Activated naive CD8-positive, alpha-beta T cell treated with anti-CD3 and anti-CD28 coated beads, Interleukin-2, amount 10 ng/mL, durations not matched to agents 7 days and 5 days (primary cell): ENCODE data around the gene MKI67. TPM values are rescaled to one million over a fixed set of nuclear protein-coding genes. Genes with fewer than 3 reads are reported as not detected.

Experiments used
- ATAC-seq: fragments of 150-1000 bp; cut with Tn5 transposase; one replicate; pipeline ENCODE4 v1.10.0; 2021; ENCODE audit warnings: low read depth, moderate library complexity
- POLR2A ChIA-PET: fragments of 350-600 bp; sonication (Branson Sonifier 250); formaldehyde crosslinking; loops from one replicate; lab custom pipeline; 2021; ENCODE audit warnings: antibody characterized with exemption; lab: Charles Lee
- DNase-seq: peaks from one replicate; pipeline ENCODE4 v3.0.0; 2021
- H3K27ac Mint-ChIP-seq: one replicate; pipeline ENCODE4 v1.8.0; 2022; ENCODE audit warnings: mild to moderate bottlenecking, mixed read lengths
- H3K27me3 Mint-ChIP-seq: one replicate; pipeline ENCODE4 v1.8.0; 2022; ENCODE audit warnings: mild to moderate bottlenecking, moderate library complexity, mixed read lengths
- H3K36me3 Mint-ChIP-seq: one replicate; pipeline ENCODE4 v1.8.0; 2021; ENCODE audit warnings: mild to moderate bottlenecking, mixed read lengths
- H3K4me1 Mint-ChIP-seq: one replicate; pipeline ENCODE4 v1.8.0; 2021; ENCODE audit warnings: mixed read lengths
- H3K4me3 Mint-ChIP-seq: one replicate; pipeline ENCODE4 v1.8.0; 2022; ENCODE audit warnings: mild to moderate bottlenecking, moderate library complexity, mixed read lengths
- H3K9me3 Mint-ChIP-seq: one replicate; pipeline ENCODE4 v1.8.0; 2021; ENCODE audit warnings: mixed read lengths
- total RNA-seq, 2 experiments: library from RNA; stranded (reverse); gene quantifications; one replicate each; pipeline ENCODE4 v1.2.3, GENCODE V29; 2021

Gene MKI67
- total RNA-seq, 2 experiments from 2014 or later = 256 to 280 TPM

- Mint-ChIP-seq H3K4me1 (peaks cover 21% of the 10 kb centered on the region), H3K9me3 (no peaks in the 10 kb centered on the region), H3K36me3 (peaks cover 1% of the 10 kb centered on the region), H3K4me3 (no peak overlapping the region), H3K27ac (no peak overlapping the region), H3K27me3 (peaks cover 25% of the 10 kb centered on the region)
- POLR2A ChIA-PET = no interaction called here
- DNase-seq (no peak), ATAC-seq (no peak)
Observed at GRCh38 chr10:128158021-128158795, 32.0 kb upstream of the MKI67 start.

GRCh38 chr10:128156999-128157755 lies 31.0 kb upstream of the MKI67 start:
- POLR2A ChIA-PET = no interaction called here
- Mint-ChIP-seq H3K4me3 (no peak overlapping the region), H3K4me1 (peaks cover 21% of the 10 kb centered on the region), H3K36me3 (peaks cover 1% of the 10 kb centered on the region), H3K27me3 (peaks cover 26% of the 10 kb centered on the region), H3K9me3 (no peaks in the 10 kb centered on the region), H3K27ac (no peak overlapping the region)
- ATAC-seq = no peak
- no peak for DNase-seq

- Mint-ChIP-seq H3K27me3 (peaks cover 22% of the 10 kb centered on the region), H3K36me3 (no peaks in the 10 kb centered on the region), H3K4me3 (no peak overlapping the region), H3K4me1 (no peaks in the 10 kb centered on the region), H3K27ac (no peak overlapping the region), H3K9me3 (no peaks in the 10 kb centered on the region)
- DNase-seq (no peak), ATAC-seq (no peak)
- POLR2A ChIA-PET = interaction anchor here (1.2 kb wide), 1 partner anchor 27 kb away, joined by 4 read pairs; the partner anchor contains the start of gene MKI67
Observed at GRCh38 chr10:128152741-128153580, 26.7 kb upstream of the MKI67 start.

GRCh38 chr10:128151031-128151430 lies 24.8 kb upstream of the MKI67 start:
- Mint-ChIP-seq H3K36me3 (peaks cover 5% of the 10 kb centered on the region), H3K4me3 (peak overlapping the region; percentile 25), H3K9me3 (peaks cover 4% of the 10 kb centered on the region), H3K4me1 (peaks cover 12% of the 10 kb centered on the region), H3K27ac (no peak overlapping the region), H3K27me3 (peaks cover 20% of the 10 kb centered on the region)
- DNase-seq (no peak), ATAC-seq (no peak)
- POLR2A ChIA-PET = no interaction called here

- H3K36me3 Mint-ChIP-seq = peaks cover 5% of the 10 kb centered on the region
- peaks cover 7% of the 10 kb centered on the region for H3K9me3 Mint-ChIP-seq
- no peak overlapping the region for H3K27ac Mint-ChIP-seq
- peaks cover 14% of the 10 kb centered on the region for H3K4me1 Mint-ChIP-seq
- ATAC-seq (no peak), DNase-seq (no peak)
- POLR2A ChIA-PET = no interaction called here
- H3K27me3 Mint-ChIP-seq = peaks cover 17% of the 10 kb centered on the region
- peak overlapping the region; percentile 72 for H3K4me3 Mint-ChIP-seq
Observed at GRCh38 chr10:128150561-128150960, 24.3 kb upstream of the MKI67 start.

GRCh38 chr10:128150045-128150493 lies 23.8 kb upstream of the MKI67 start:
- ATAC-seq = peak; percentile 98
- Mint-ChIP-seq H3K4me1 (peaks cover 19% of the 10 kb centered on the region), H3K36me3 (peaks cover 7% of the 10 kb centered on the region), H3K27ac (no peak overlapping the region), H3K9me3 (peaks cover 12% of the 10 kb centered on the region), H3K4me3 (peak overlapping the region; percentile 72), H3K27me3 (peaks cover 17% of the 10 kb centered on the region)
- peak; percentile 94 for DNase-seq
- POLR2A ChIA-PET = interaction anchor here (1.0 to 1.6 kb wide), 2 partner anchors 24 to 49 kb away, joined by 3 to 5 read pairs; partner anchors contain the start of gene MKI67

GRCh38 chr10:128149267-128150014 lies 23.2 kb upstream of the MKI67 start:
- POLR2A ChIA-PET = interaction anchor here (1.0 to 1.6 kb wide), 2 partner anchors 23 to 49 kb away, joined by 3 to 5 read pairs; partner anchors contain the start of gene MKI67

GRCh38 chr10:128147669-128148068 lies 21.4 kb upstream of the MKI67 start:
- H3K4me3 Mint-ChIP-seq = no peak overlapping the region

More at GRCh38 chr10:128149267-128150014, 23.2 kb upstream of the MKI67 start:
- peaks cover 17% of the 10 kb centered on the region for H3K27me3 Mint-ChIP-seq
- peaks cover 7% of the 10 kb centered on the region for H3K36me3 Mint-ChIP-seq
- ATAC-seq (peak; percentile 29), DNase-seq (no peak)
- no peak overlapping the region for H3K27ac Mint-ChIP-seq
- H3K4me1 Mint-ChIP-seq = peaks cover 21% of the 10 kb centered on the region
- peaks cover 13% of the 10 kb centered on the region for H3K9me3 Mint-ChIP-seq
- H3K4me3 Mint-ChIP-seq = peak overlapping the region; percentile 73

GRCh38 chr10:128147064-128147463 lies 20.8 kb upstream of the MKI67 start:
- Mint-ChIP-seq H3K27ac (no peak overlapping the region), H3K9me3 (peaks cover 13% of the 10 kb centered on the region), H3K4me1 (peaks cover 24% of the 10 kb centered on the region), H3K36me3 (peaks cover 7% of the 10 kb centered on the region), H3K4me3 (no peak overlapping the region), H3K27me3 (peaks cover 10% of the 10 kb centered on the region)
- POLR2A ChIA-PET = no interaction called here
- DNase-seq (no peak), ATAC-seq (no peak)

More at GRCh38 chr10:128147669-128148068, 21.4 kb upstream of the MKI67 start:
- Mint-ChIP-seq H3K4me1 (peaks cover 24% of the 10 kb centered on the region), H3K36me3 (peaks cover 7% of the 10 kb centered on the region), H3K27ac (no peak overlapping the region), H3K27me3 (peaks cover 10% of the 10 kb centered on the region), H3K9me3 (peaks cover 13% of the 10 kb centered on the region)
- DNase-seq = no peak
- POLR2A ChIA-PET = no interaction called here
- no peak for ATAC-seq

GRCh38 chr10:128144547-128144946 lies 18.3 kb upstream of the MKI67 start:
- Mint-ChIP-seq H3K36me3 (peaks cover 7% of the 10 kb centered on the region), H3K9me3 (peaks cover 13% of the 10 kb centered on the region), H3K4me3 (no peak overlapping the region), H3K27me3 (peaks cover 5% of the 10 kb centered on the region), H3K4me1 (peaks cover 24% of the 10 kb centered on the region), H3K27ac (no peak overlapping the region)
- POLR2A ChIA-PET = interaction anchor here (0.6 to 1.5 kb wide), 2 partner anchors 37 to 49 kb away, joined by 3 to 4 read pairs; no protein-coding TSS in a partner anchor
- no peak for ATAC-seq
- DNase-seq = no peak

- Mint-ChIP-seq H3K27me3 (peaks cover 5% of the 10 kb centered on the region), H3K9me3 (peaks cover 13% of the 10 kb centered on the region), H3K36me3 (peaks cover 7% of the 10 kb centered on the region), H3K27ac (no peak overlapping the region), H3K4me3 (no peak overlapping the region), H3K4me1 (peaks cover 24% of the 10 kb centered on the region)
- ATAC-seq = no peak
- no peak for DNase-seq
- POLR2A ChIA-PET = no interaction called here
Observed at GRCh38 chr10:128143531-128143930, 17.3 kb upstream of the MKI67 start.

- no peak for ATAC-seq
- POLR2A ChIA-PET = no interaction called here
Observed at GRCh38 chr10:128140425-128140824, 14.2 kb upstream of the MKI67 start.

More at GRCh38 chr10:128140425-128140824, 14.2 kb upstream of the MKI67 start:
- Mint-ChIP-seq H3K4me1 (peaks cover 13% of the 10 kb centered on the region), H3K9me3 (peaks cover 4% of the 10 kb centered on the region), H3K27ac (no peak overlapping the region), H3K36me3 (peaks cover under 1% of the 10 kb centered on the region), H3K4me3 (no peak overlapping the region), H3K27me3 (no peaks in the 10 kb centered on the region)
- DNase-seq = no peak
